ENCODE measurements around the gene SHISA9.

Gene SHISA9

DNA sequence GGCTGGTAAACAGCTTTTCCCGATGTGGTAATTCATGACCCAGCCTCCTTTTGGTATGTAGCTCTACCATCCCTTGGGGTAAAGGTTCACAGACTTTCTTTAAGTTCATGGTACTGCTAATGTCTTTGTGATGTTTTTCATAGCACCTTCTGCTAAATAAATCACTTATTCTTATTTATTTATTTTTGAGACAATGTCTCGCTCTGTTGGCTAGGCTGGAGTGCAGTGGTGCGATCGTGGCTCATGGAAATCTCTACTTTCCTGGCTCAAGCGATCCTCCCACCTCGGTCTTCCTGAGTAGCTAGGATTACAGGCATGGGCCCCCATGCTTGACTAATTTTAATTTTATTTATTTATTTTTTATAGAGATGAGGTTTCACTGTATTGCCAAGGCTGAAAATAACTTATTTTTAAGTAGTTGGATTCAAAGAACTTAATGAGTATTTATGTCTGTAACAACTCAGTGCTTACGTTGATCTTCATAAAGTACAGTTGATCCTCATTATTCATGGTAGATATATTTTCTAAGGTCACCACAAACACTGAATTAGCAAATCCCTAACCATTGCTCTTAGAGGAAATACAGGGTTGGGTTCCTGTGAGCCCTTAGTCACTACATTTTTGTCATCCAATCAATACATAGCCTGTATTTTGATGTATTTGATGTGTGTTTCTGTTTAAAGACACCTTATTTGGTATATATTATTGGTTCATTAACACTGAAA lies 97.1 kb downstream of the SHISA9 start:
- Histone ChIP-seq H3K4me3 (ENCODE audit: low read depth, low read length) (no peak overlapping the region), H3K9me3 (no peaks in the 10 kb centered on the region; the same call in 1 of the 2 replicates), H3K27me3 (no peaks in the 10 kb centered on the region), H3K36me3 (no peaks in the 10 kb centered on the region), H3K4me1 (no peaks in the 10 kb centered on the region)
- TF ChIP-seq, protein P1, sequence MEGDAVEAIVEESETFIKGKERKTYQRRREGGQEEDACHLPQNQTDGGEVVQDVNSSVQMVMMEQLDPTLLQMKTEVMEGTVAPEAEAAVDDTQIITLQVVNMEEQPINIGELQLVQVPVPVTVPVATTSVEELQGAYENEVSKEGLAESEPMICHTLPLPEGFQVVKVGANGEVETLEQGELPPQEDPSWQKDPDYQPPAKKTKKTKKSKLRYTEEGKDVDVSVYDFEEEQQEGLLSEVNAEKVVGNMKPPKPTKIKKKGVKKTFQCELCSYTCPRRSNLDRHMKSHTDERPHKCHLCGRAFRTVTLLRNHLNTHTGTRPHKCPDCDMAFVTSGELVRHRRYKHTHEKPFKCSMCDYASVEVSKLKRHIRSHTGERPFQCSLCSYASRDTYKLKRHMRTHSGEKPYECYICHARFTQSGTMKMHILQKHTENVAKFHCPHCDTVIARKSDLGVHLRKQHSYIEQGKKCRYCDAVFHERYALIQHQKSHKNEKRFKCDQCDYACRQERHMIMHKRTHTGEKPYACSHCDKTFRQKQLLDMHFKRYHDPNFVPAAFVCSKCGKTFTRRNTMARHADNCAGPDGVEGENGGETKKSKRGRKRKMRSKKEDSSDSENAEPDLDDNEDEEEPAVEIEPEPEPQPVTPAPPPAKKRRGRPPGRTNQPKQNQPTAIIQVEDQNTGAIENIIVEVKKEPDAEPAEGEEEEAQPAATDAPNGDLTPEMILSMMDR (IDR thresholded peaks at IDR 0.05; ENCODE audit: low read depth, low read length): no peak
- DNase-seq: no peak

DNA sequence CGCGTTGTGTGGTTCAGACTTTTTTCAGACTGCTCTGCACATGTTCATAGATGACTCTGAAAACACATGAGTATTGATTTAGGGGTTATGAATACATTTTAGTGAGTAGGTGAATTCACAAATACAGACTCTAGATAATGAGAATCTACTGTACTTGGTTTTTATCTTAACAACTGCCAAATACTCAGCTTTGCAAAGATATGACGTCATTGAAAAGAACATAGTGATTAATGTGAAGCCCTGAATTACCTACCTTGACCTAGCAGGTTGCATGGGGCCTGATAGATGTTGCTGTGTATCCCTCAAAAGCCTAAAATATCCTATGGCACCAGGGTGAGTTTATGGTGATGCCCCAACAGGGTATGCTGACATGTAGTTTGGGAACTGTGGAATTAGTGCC lies 98.0 kb downstream of the SHISA9 start:
- H3K27me3 ChIP-seq: no peaks in the 10 kb centered on the region
- H3K36me3 ChIP-seq: no peaks in the 10 kb centered on the region
- H3K4me3 ChIP-seq (ENCODE audit: low read depth, low read length): no peak overlapping the region
- no peaks in the 10 kb centered on the region; the same call in 1 of the 2 replicates for H3K9me3 ChIP-seq
- no peaks in the 10 kb centered on the region for H3K4me1 ChIP-seq
- DNase-seq: no peak
- TF ChIP-seq, protein P1 (IDR thresholded peaks at IDR 0.05; ENCODE audit: low read depth, low read length): no peak

DNA sequence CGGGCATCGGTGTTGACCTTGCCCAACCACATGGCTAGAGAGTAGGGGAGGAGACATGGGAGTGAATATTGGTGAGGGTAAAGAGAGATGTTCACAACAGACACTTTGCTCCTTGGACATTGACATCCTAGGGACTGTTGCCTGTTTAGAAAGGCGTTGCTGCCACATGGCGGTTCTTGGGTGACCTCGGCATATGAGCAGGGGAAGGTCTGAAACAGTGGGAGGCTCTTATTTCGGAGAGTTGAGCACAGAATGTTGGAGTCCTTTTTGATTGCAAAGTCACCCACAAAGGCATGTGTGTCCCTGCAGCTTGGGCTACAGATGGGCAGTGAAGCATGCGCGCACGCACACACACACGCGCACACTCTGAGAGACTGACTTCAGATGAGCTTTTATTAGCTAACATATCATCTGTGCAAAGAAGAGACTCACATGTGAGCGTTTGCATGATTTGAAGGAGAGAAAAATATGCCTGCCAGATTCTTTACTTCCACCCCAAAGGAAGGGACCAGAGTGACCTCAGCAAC lies 104.4 kb downstream of the SHISA9 start:
- Histone ChIP-seq H3K4me3 (ENCODE audit: low read depth, low read length) (no peak overlapping the region), H3K36me3 (no peaks in the 10 kb centered on the region), H3K9me3 (no peaks in the 10 kb centered on the region), H3K27me3 (no peaks in the 10 kb centered on the region), H3K4me1 (no peaks in the 10 kb centered on the region)
- no peak for DNase-seq
- TF ChIP-seq, protein P1 (IDR thresholded peaks at IDR 0.05; ENCODE audit: low read depth, low read length): no peak

DNA sequence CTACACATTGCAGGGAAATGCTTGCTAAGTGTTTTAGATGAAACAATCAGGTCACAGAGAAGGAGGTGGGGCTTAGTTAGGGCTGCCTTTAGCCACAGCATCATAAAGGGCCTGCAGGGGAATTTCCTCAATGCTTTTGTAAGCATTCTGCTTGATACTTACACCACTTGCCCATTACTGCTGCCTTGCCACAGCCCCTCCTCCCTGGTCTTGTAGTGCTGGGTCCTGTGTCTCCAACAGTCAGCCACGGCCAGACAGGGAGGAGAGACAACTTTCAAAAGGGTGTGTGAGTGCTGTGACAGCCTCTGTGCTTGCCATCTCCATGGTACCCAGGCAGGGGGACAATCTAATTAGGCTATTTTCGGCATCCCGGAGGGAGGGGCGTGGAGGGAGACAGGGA lies 111.2 kb downstream of the SHISA9 start:
- DNase-seq: no peak
- H3K27me3 ChIP-seq: no peaks in the 10 kb centered on the region

DNA sequence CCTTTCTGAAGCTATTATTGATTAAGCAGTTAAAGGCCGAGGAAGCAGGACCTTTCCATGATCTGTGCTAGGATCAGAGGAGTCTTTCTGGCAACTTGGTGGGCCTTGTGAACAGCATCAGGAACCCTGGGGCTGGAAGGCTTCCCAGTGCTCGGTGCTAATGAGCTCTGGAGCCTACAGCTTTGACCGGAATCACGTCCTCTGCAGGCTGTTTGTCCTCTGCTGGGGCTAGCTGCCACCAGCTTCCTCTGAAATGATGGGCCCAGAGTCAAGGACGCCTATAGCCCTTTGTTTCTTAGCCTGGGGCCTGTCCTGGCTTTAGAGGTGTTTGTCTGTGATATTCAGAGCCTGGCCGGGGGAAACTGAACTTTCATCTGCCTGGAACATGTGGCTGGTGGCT lies 111.6 kb downstream of the SHISA9 start:
- TF ChIP-seq, protein P1 (IDR thresholded peaks at IDR 0.05; ENCODE audit: low read depth, low read length): no peak
- no peaks in the 10 kb centered on the region for H3K9me3 ChIP-seq
- DNase-seq: no peak
- H3K4me1 ChIP-seq: no peaks in the 10 kb centered on the region
- H3K36me3 ChIP-seq: no peaks in the 10 kb centered on the region
- H3K27me3 ChIP-seq: no peaks in the 10 kb centered on the region
- H3K4me3 ChIP-seq (ENCODE audit: low read depth, low read length): no peak overlapping the region

More for the DNA sequence above, 111.2 kb downstream of the SHISA9 start:
- Histone ChIP-seq H3K4me1 (no peaks in the 10 kb centered on the region), H3K36me3 (no peaks in the 10 kb centered on the region), H3K4me3 (ENCODE audit: low read depth, low read length) (no peak overlapping the region), H3K9me3 (no peaks in the 10 kb centered on the region)
- TF ChIP-seq, protein P1 (IDR thresholded peaks at IDR 0.05; ENCODE audit: low read depth, low read length): no peak

DNA sequence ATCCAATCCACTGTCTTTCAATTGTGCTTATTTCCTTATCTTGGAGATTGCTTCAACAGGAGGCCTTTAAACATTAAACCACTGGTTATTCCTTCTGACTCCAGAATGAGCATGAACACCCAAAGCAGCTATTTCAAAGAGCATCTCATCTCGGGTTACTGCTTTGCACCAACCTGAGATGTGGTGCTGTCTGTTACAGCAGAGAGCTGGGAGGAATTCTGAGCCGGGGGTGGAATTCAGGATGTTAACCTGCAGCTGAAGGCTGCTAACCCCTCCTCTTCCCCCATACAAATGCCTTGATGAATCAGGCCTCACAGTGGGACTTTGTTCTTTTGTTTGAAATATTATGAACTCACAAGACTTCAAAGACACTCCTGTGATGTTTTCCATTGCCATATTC lies 113.1 kb downstream of the SHISA9 start:
- no peaks in the 10 kb centered on the region for H3K4me1 ChIP-seq
- no peaks in the 10 kb centered on the region for H3K9me3 ChIP-seq
- H3K27me3 ChIP-seq: no peaks in the 10 kb centered on the region
- DNase-seq: no peak
- no peak overlapping the region for H3K4me3 ChIP-seq (ENCODE audit: low read depth, low read length)
- TF ChIP-seq, protein P1 (IDR thresholded peaks at IDR 0.05; ENCODE audit: low read depth, low read length): no peak
- H3K36me3 ChIP-seq: no peaks in the 10 kb centered on the region

All from BE2C (cell line).